ENCODE results near the gene AQP9. TPM values are rescaled to one million over a fixed set of nuclear protein-coding genes. Genes with fewer than 3 reads are reported as not detected.

AQP9 gene
- total and polyA plus RNA-seq, 2 of the 8 experiments (the other 6 are each of a cell fraction or from before 2014, with no cell fraction given) = not detected

DNA sequence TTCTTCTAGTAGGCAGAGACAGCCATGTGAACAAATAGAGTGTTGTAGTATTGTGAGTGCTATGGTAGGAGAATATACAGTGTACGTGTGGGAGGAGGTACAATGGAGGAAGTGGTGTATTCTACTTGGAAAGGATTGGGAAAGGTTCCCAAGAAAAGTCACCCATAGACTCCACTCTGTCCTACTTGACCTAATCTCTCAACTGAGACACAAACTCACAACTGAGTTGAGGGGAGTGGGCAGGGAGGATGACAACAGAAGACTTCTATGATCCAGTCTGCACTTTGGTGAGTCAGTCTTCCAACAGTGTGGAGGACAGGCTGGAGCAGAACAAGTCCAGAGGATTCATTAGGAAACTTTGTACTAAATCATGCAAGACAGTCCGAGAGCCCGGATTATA, 28.8 kb upstream of the AQP9 start (continued):
- no peak for TF ChIP-seq NANOG (IDR thresholded peaks at IDR 0.05; ENCODE audit: insufficient read depth, low read depth, low read length, poor library complexity, severe bottlenecking)
- no peak for TF ChIP-seq POU5F1 (IDR thresholded peaks at IDR 0.05; ENCODE audit: low read depth, low read length)
